PC-3 (cell line): ENCODE results near the gene TCL1A. TPM values are rescaled to one million over a fixed set of nuclear protein-coding genes. Genes with fewer than 3 reads are reported as not detected.
"Not testable (repeated sequence)": the region's sequence is repeated elsewhere in the genome, so short reads cannot be mapped to it uniquely, and the experiment has no call there.

Source experiments
- ATAC-seq: fragments of 200-7000 bp; cut with Tn5 transposase; 2 replicates; pipeline ENCODE4 v1.9.1; 2020; ENCODE audit warnings: mild to moderate bottlenecking, moderate library complexity
- BruUV-seq: library from RNA; stranded (reverse); fragments of 400-500 nt; replicated peaks from 2 replicates; lab custom pipeline; 2021; lab: Mats Ljungman, UMichigan
- CTCF ChIA-PET: fragments of 300-600 bp; sonication (Branson Sonifier 250); formaldehyde crosslinking; loops from one replicate; lab custom pipeline; 2022; ENCODE audit warnings: antibody characterized with exemption; lab: Charles Lee
- POLR2A ChIA-PET: fragments of 300-600 bp; sonication (Branson Sonifier 250); formaldehyde crosslinking; loops from one replicate; lab custom pipeline; 2022; ENCODE audit warnings: antibody characterized with exemption; ENCODE audit not compliant: unreplicated experiment; lab: Charles Lee
- DNase-seq: peaks from one replicate; pipeline ENCODE4 v3.0.0-alpha.2; 2015
- H2AFZ ChIP-seq: fragments of 300-600 bp; sonication (generic); 2 replicates; pipeline ENCODE4 v1.6.0; 2016; ENCODE audit warnings: antibody characterized with exemption, low read length
- H3F3A ChIP-seq: fragments of 300-600 bp; sonication (generic); one replicate; pipeline ENCODE4 v1.6.0; 2017; ENCODE audit warnings: antibody characterized with exemption, low read length, control low read depth, mild to moderate bottlenecking; ENCODE audit not compliant: unreplicated experiment
- H3K27ac ChIP-seq: fragments of 300-600 bp; sonication (generic); 2 replicates; pipeline ENCODE4 v1.5.1; 2016; ENCODE audit warnings: mild to moderate bottlenecking, low read length
- H3K27me3 ChIP-seq: fragments of 300-600 bp; sonication (generic); 2 replicates; pipeline ENCODE4 v1.6.1; 2016; ENCODE audit warnings: low read length, mixed read lengths
- H3K36me3 ChIP-seq: fragments of 300-600 bp; sonication (generic); 2 replicates; pipeline ENCODE4 v1.6.1; 2016; ENCODE audit warnings: low read depth, mixed run types, low read length, mixed read lengths
- H3K4me1 ChIP-seq: fragments of 300-600 bp; sonication (generic); 2 replicates; pipeline ENCODE4 v1.5.1; 2016; ENCODE audit warnings: low read length; ENCODE audit not compliant: insufficient read depth
- H3K4me2 ChIP-seq: fragments of 300-600 bp; sonication (generic); 2 replicates; pipeline ENCODE4 v1.6.0; 2016; ENCODE audit warnings: low read length
- H3K4me3 ChIP-seq: fragments of 300-600 bp; sonication (generic); 2 replicates; pipeline ENCODE4 v1.5.1; 2016; ENCODE audit warnings: mild to moderate bottlenecking, low read length, mixed read lengths
- H3K79me2 ChIP-seq: fragments of 300-600 bp; sonication (generic); 2 replicates; pipeline ENCODE4 v1.6.1; 2017; ENCODE audit warnings: low read length, mixed read lengths
- H3K9ac ChIP-seq: fragments of 300-600 bp; sonication (generic); 2 replicates; pipeline ENCODE4 v1.6.0; 2016; ENCODE audit warnings: mild to moderate bottlenecking, low read length
- H3K9me2 ChIP-seq: fragments of 300-600 bp; sonication (generic); replicated peaks from 2 replicates; pipeline ENCODE4 v1.6.1; 2016; ENCODE audit warnings: mixed run types, low read length, mixed read lengths
- H3K9me3 ChIP-seq: fragments of 300-600 bp; sonication (generic); 2 replicates; pipeline ENCODE4 v1.6.1; 2016; ENCODE audit warnings: low read length, mixed read lengths
- H4K20me1 ChIP-seq: fragments of 300-600 bp; sonication (generic); 2 replicates; pipeline ENCODE4 v1.6.1; 2016; ENCODE audit warnings: low read length, mixed read lengths
- CTCF ChIP-seq: fragments of 300-600 bp; sonication (generic); conservative IDR thresholded peaks from 2 replicates; pipeline ENCODE4 v1.5.1; 2017; ENCODE audit warnings: antibody characterized with exemption, low read depth, mild to moderate bottlenecking, low read length
- EZH2phosphoT487 ChIP-seq: fragments of 300-600 bp; sonication (generic); IDR thresholded peaks from 2 replicates; pipeline ENCODE4 v1.6.1; 2018; ENCODE audit warnings: mild to moderate bottlenecking, antibody characterized with exemption, low read length, borderline replicate concordance
- intact Hi-C: fragments of 100-400 bp; cut with micrococcal nuclease; formaldehyde crosslinking; loops from 2 replicates; pipeline ENCODE4 v1.9.0; 2023
- total RNA-seq: library from RNA; depleted of rRNA; stranded (reverse); fragments of >200 nt; gene quantifications from 2 replicates; pipeline ENCODE4 v1.2.3, GENCODE V29; 2014

The TCL1A gene
- total RNA-seq, 1 experiment from 2014 or later, result not detected

DNA sequence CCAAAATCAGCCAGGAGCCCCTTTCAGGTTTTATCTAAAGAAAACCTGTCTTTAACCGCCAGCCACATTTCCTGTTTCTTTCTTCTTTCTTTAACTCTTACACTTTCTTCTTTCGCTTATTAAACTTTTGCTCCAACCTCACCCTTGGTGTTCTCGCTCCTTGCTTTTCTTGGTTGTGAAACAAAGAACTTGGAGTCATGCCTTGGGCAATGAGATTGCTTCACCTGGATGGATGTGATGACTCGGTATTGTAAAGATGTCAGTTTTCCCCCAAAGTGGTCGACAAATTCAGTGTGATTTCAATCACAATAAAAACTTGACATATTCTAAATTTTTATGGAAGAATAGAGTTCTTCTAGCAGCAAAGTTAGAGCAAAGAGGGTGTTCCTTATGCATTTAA is 16.2 kb upstream of the TCL1A start:
- Histone ChIP-seq H3K27me3 (peaks cover 44% of the 10 kb centered on the region), H4K20me1 (no peaks in the 10 kb centered on the region), H2AFZ (no peak overlapping the region), H3K79me2 (no peaks in the 10 kb centered on the region), H3K27ac (no peak overlapping the region), H3K36me3 (no peaks in the 10 kb centered on the region), H3K4me2 (no peak overlapping the region), H3K9ac (no peak overlapping the region), H3K9me2 (no peaks in the 10 kb centered on the region), H3K9me3 (no peaks in the 10 kb centered on the region), H3F3A (no peaks in the 10 kb centered on the region), H3K4me3 (no peak overlapping the region), H3K4me1 (no peaks in the 10 kb centered on the region)
- ChIA-PET POLR2A (no interaction called here), CTCF (no interaction called here)
- no TSS peak for BruUV-seq
- ATAC-seq, result no peak
- DNase-seq, result no peak
- intact Hi-C loops, result no loop called here
- TF ChIP-seq CTCF, result no peak

- BruUV-seq, H3K4me1 ChIP-seq, H3K4me3 ChIP-seq, ATAC-seq, H4K20me1 ChIP-seq, H3K9ac ChIP-seq, H3K27ac ChIP-seq, POLR2A ChIA-PET, DNase-seq, H3K4me2 ChIP-seq, CTCF ChIA-PET, H2AFZ ChIP-seq, intact Hi-C loops, H3K79me2 ChIP-seq, H3K9me3 ChIP-seq, H3K36me3 ChIP-seq, H3K9me2 ChIP-seq, H3F3A ChIP-seq: not testable (repeated sequence)
- peaks cover 44% of the 10 kb centered on the region for H3K27me3 ChIP-seq
These were observed 15.6 kb upstream of the TCL1A start for GRCh38 chr14:95729402-95730028.

DNA sequence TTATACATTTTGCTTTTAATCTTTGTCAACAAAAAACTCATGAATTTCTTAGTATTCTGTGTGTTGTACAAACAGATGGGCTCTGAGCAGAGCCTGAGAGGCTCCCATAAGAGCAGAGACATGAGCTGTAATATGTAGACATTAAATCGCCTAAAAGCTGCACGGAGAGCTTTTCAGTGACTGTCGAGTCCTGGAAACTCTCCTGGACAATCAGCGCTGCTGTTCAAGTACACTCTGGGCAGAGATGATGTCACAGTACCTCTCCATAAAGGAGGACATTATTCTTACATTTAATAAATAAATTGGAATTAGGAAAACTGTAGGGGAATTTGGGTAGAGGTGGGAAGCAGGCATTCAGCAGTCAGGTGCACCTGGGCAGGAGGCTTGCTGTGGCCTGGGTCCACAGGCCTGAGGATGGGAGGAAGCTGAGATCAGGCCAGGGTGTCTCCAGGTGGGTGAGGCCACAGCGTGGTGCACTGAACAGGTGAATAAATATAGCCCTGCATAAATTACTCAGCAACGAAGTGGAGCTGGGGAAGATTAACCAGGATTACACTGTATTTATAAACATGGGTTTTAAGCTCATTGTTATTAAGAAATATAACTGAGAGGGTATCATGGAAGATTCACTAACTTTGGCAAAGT is 13.3 kb upstream of the TCL1A start:
- Histone ChIP-seq H3F3A (no peaks in the 10 kb centered on the region), H3K36me3 (no peaks in the 10 kb centered on the region), H3K9me2 (no peaks in the 10 kb centered on the region), H4K20me1 (no peaks in the 10 kb centered on the region), H3K9ac (no peak overlapping the region), H3K4me1 (no peaks in the 10 kb centered on the region), H3K4me3 (no peak overlapping the region), H2AFZ (no peak overlapping the region), H3K4me2 (no peak overlapping the region), H3K79me2 (no peaks in the 10 kb centered on the region), H3K27ac (no peak overlapping the region), H3K27me3 (peaks cover 44% of the 10 kb centered on the region), H3K9me3 (0 out of 2 replicates have a peak, but pooled peaks cover 5% of the 10 kb centered on the region)
- DNase-seq (no peak), ATAC-seq (no peak)
- ChIA-PET CTCF (no interaction called here), POLR2A (no interaction called here)
- BruUV-seq, result no TSS peak
- no peak for TF ChIP-seq EZH2phosphoT487
- TF ChIP-seq CTCF, result no peak
- intact Hi-C loops, result no loop called here
